Measurements from ENCODE around the gene ZNF512.

GRCh38 chr2:27647289-27647688, 64.4 kb downstream of the ZNF512 start:
- TF ChIP-seq CTCF (IDR thresholded peaks at IDR 0.05) (no peak), EZH2 (IDR thresholded peaks at IDR 0.05; ENCODE audit: borderline replicate concordance, insufficient read depth, low read depth, low read length, poor library complexity, severe bottlenecking) (no peak)

All from B cell (primary cell).